ENCODE results near the gene PCDH15. TPM values are rescaled to one million over a fixed set of nuclear protein-coding genes. Genes with fewer than 3 reads are reported as not detected.

PCDH15 gene
- total RNA-seq, 2 experiments from 2014 or later = not detected

DNA sequence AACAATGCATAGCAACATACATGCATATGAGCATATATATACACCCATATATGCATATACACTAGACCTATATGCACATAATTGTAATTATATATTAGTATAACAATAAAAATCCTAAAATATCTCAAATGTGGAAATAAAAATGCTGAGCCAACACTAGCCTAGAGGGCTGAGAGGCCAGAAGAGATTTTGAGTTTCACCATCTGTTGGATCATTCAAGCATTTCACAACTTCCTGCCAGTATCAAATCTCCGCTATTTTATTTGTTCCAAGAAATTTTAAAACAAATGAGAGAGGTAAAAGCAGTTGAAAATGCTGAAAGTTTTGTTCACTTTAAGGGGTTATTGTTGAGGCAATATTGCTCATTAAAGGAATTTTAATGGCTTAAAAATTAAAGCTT lies 187.0 kb downstream of the PCDH15 start:
- DNase-seq = no peak
- intact Hi-C loops (cut with DNase I, micrococcal nuclease) = no loop called here
- ATAC-seq (ENCODE audit: poor library complexity) = no peak
- Histone ChIP-seq H3K9me3 (ENCODE audit: control insufficient read depth in 1 of 2, insufficient read depth in 1 of 2, low read length in 2 of 2) (no peaks in the 10 kb centered on the region), H3K4me1 (ENCODE audit: insufficient read depth, low read length) (no peaks in the 10 kb centered on the region), H3K27ac (ENCODE audit: low read depth in 1 of 2, low read length in 2 of 2) (no peak overlapping the region), H3K27me3 (ENCODE audit: control insufficient read depth in 1 of 2, insufficient read depth in 2 of 2, low read length in 2 of 2) (no peaks in the 10 kb centered on the region), H3K4me3 (ENCODE audit: low read length) (no peak overlapping the region), H3K36me3 (ENCODE audit: insufficient read depth, low read length) (no peaks in the 10 kb centered on the region)
- no peaks in the 10 kb centered on the region for H3K27me3 Mint-ChIP-seq
- CTCF ChIA-PET = no interaction called here
- no peak overlapping the region for H3K27ac Mint-ChIP-seq
- POLR2A ChIA-PET = no interaction called here
- H3K36me3 Mint-ChIP-seq (ENCODE audit: low read depth) = no peaks in the 10 kb centered on the region
- no peaks in the 10 kb centered on the region for H3K4me1 Mint-ChIP-seq (ENCODE audit: low read depth)
- TF ChIP-seq, protein P1, sequence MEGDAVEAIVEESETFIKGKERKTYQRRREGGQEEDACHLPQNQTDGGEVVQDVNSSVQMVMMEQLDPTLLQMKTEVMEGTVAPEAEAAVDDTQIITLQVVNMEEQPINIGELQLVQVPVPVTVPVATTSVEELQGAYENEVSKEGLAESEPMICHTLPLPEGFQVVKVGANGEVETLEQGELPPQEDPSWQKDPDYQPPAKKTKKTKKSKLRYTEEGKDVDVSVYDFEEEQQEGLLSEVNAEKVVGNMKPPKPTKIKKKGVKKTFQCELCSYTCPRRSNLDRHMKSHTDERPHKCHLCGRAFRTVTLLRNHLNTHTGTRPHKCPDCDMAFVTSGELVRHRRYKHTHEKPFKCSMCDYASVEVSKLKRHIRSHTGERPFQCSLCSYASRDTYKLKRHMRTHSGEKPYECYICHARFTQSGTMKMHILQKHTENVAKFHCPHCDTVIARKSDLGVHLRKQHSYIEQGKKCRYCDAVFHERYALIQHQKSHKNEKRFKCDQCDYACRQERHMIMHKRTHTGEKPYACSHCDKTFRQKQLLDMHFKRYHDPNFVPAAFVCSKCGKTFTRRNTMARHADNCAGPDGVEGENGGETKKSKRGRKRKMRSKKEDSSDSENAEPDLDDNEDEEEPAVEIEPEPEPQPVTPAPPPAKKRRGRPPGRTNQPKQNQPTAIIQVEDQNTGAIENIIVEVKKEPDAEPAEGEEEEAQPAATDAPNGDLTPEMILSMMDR (IDR thresholded peaks at IDR 0.05) = no peak
- H3K4me3 Mint-ChIP-seq = no peak overlapping the region
- peaks cover 3% of the 10 kb centered on the region for H3K9me3 Mint-ChIP-seq

- no peaks in the 10 kb centered on the region for H3K4me1 ChIP-seq (ENCODE audit: insufficient read depth, low read length)
- ATAC-seq (ENCODE audit: poor library complexity) = no peak
- H3K27me3 Mint-ChIP-seq = no peaks in the 10 kb centered on the region
- H3K9me3 Mint-ChIP-seq = peaks cover under 1% of the 10 kb centered on the region
- H3K4me3 ChIP-seq (ENCODE audit: low read length) = no peak overlapping the region
- intact Hi-C loops (cut with DNase I, micrococcal nuclease) = no loop called here
- no peak overlapping the region for H3K27ac Mint-ChIP-seq
- H3K4me3 Mint-ChIP-seq = no peak overlapping the region
- no peaks in the 10 kb centered on the region for H3K36me3 ChIP-seq (ENCODE audit: insufficient read depth, low read length)
- TF ChIP-seq, protein P1 (IDR thresholded peaks at IDR 0.05) = no peak
- H3K27me3 ChIP-seq (ENCODE audit: control insufficient read depth in 1 of 2, insufficient read depth in 2 of 2, low read length in 2 of 2) = no peaks in the 10 kb centered on the region
- no peaks in the 10 kb centered on the region for H3K36me3 Mint-ChIP-seq (ENCODE audit: low read depth)
- H3K4me1 Mint-ChIP-seq (ENCODE audit: low read depth) = no peaks in the 10 kb centered on the region
- H3K9me3 ChIP-seq (ENCODE audit: control insufficient read depth in 1 of 2, insufficient read depth in 1 of 2, low read length in 2 of 2) = no peaks in the 10 kb centered on the region
- CTCF ChIA-PET = no interaction called here
- POLR2A ChIA-PET = no interaction called here
- H3K27ac ChIP-seq (ENCODE audit: low read depth in 1 of 2, low read length in 2 of 2) = no peak overlapping the region
- DNase-seq = no peak
These were observed 187.9 kb downstream of the PCDH15 start for GRCh38 chr10:54613162-54613561.

DNA sequence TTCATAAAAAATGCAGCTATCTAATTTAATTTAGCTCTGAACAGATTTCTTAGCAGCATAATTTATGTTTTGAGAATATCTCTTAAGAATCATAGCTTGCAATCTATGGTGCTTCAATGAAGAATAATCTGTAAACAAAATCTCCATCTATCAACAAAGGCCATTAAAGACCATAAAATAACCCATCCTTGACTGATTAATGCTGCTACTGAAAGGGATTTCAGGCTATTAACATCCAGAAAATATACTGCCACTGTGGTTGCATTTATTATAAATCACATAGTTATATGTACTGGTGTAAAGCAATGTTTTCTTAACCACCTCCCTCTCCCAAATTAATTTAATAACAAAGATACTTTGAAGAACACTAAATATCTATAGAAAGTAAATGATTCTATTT lies 191.6 kb downstream of the PCDH15 start:
- ChIA-PET POLR2A (no interaction called here), CTCF (no interaction called here)
- Mint-ChIP-seq H3K27ac (no peak overlapping the region), H3K36me3 (ENCODE audit: low read depth) (no peaks in the 10 kb centered on the region), H3K9me3 (peaks cover 3% of the 10 kb centered on the region), H3K4me3 (no peak overlapping the region), H3K4me1 (ENCODE audit: low read depth) (no peaks in the 10 kb centered on the region), H3K27me3 (no peaks in the 10 kb centered on the region)
- Histone ChIP-seq H3K27me3 (ENCODE audit: control insufficient read depth in 1 of 2, insufficient read depth in 2 of 2, low read length in 2 of 2) (no peaks in the 10 kb centered on the region), H3K9me3 (ENCODE audit: control insufficient read depth in 1 of 2, insufficient read depth in 1 of 2, low read length in 2 of 2) (no peaks in the 10 kb centered on the region), H3K4me3 (ENCODE audit: low read length) (no peak overlapping the region), H3K36me3 (ENCODE audit: insufficient read depth, low read length) (no peaks in the 10 kb centered on the region), H3K4me1 (ENCODE audit: insufficient read depth, low read length) (no peaks in the 10 kb centered on the region), H3K27ac (ENCODE audit: low read depth in 1 of 2, low read length in 2 of 2) (no peak overlapping the region)
- intact Hi-C loops (cut with DNase I, micrococcal nuclease) = no loop called here
- DNase-seq = no peak
- TF ChIP-seq, protein P1 (IDR thresholded peaks at IDR 0.05) = no peak
- no peak for ATAC-seq (ENCODE audit: poor library complexity)

Measured in CD4-positive, alpha-beta T cell (primary cell).